HG02973 (cell line): ENCODE measurements around the gene ACSL1.
A peak's percentile ranks its signal among the peaks of the same experiment; 100 is the strongest.
"Not testable (repeated sequence)": the region's sequence is repeated elsewhere in the genome, so short reads cannot be mapped to it uniquely, and the experiment has no call there.

Experiments
- ATAC-seq: cut with Tn5 transposase; IDR thresholded peaks from one replicate; pipeline ENCODE4 v1.9.1; 2021; ENCODE audit warnings: moderate library complexity; ENCODE audit not compliant: unreplicated experiment

Gene ACSL1

DNA sequence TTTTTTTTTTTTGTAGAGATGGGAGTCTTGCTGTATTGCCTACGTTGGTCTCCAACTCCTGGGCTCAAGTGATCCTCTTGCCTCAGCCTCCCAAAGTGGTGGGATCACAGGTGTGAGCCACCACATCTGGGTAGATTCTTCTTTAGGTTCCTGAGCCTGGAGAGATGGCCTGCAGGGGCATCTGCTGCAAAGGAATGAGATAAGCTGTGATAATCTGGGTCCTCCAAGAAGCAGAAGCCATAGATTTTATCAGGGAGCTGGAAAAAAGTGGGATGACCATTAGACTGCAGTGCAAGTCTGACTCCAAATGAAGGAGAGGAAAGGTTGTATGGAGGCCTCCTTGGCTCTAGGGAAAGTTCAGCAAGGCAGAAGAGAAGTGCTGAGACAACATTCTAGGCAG lies 19.0 kb upstream of the ACSL1 start:
- ATAC-seq: no peak

DNA sequence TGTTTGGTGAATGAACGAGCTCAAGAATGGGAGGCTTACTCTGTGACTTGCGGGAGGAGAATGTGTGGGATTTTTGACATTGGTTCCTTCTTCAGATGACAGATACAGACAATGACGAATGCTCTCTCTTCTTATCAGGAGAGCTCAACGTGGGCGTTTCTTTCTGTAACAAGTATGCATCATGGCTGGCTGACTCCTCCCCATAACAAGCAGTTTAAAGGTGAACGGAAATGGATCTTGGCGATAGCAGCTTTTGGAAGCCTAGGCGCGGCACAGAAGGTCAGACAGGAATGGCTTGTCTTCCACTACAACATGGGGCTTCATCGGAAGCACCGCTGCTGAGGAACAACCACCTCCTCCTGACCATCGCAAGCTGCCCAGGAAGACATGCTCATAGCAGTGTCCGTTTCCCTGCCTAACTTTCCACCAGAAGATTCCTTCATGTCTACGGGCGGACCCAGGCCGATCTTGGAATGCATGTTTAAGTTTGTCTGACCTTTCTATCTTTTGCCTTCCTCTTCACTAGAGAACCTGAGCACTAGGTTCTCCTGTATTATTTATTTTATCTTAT lies 18.3 kb upstream of the ACSL1 start:
- no peak for ATAC-seq

DNA sequence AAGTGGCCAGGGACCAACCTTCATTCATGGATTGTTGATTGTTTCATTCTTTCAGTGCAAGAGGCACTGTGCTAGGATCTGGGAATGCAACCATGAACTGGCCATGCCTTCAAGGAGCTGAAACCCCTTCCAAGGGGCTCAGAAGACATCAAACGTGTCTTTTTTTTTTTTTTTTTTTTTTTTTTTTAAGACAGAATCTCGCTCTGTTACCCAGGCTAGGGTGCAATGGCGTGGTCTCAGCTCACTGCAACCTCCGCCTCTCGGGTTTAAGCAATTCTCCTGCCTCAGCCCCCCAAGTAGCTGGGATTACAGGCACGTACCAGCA lies 13.3 kb upstream of the ACSL1 start:
- ATAC-seq: not testable (repeated sequence)

DNA sequence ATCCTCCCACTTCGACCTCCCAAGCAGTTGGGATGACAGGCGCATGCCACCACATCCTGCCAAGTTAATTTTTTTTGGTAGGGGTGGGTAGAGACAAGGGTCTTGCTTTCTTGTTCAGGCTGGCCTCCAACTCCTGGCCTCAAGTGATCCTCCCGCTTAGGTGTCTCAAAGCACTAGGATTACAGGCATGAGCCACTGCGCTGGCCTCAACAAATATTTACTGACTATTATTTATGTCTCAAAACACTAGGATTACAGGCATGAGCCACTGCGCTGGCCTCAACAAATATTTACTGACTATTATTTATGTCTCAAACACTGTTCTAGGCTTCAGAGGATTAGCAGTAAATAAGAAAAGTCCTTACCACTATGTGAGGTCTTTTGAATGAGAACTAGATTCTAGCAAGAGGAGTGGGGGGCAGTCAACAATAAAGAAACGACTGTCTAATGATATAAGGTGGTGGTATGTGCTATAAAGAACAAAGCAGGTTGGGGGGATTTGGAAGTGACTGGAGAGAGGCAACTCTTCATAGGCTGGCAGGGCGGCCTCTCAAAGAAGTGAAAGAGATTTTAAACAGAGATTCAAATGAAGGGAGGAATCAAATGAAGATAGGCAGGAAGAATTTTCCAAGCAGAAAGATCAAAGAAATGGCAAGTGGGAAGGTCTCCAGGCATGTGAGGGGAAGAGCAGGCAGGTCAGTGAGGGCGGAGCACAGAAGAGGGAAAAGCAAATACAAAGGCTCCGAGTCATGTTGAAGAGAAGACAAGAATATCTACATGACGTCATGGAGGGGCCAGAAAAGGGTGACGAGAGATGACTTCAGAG lies 12.7 kb upstream of the ACSL1 start:
- no peak for ATAC-seq

DNA sequence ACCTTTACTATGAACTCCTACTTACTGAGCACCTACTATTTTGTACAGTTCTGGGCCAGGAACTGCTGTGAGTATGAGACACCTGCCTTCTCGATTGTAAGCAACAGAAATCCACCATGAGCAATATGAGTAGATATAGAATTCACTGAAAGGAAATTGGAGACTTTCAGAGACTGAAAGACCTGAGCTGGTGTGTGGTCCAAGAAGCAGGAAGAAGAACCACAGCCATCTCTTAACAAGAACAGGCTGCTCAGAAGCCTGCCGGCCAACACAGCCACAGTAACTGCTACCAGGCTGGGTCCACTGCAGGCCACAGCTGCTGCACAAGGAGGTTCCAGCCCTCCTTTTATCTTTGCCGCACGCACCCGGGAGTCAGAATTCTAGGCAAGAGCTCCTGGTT lies 10.8 kb upstream of the ACSL1 start:
- ATAC-seq: no peak

DNA sequence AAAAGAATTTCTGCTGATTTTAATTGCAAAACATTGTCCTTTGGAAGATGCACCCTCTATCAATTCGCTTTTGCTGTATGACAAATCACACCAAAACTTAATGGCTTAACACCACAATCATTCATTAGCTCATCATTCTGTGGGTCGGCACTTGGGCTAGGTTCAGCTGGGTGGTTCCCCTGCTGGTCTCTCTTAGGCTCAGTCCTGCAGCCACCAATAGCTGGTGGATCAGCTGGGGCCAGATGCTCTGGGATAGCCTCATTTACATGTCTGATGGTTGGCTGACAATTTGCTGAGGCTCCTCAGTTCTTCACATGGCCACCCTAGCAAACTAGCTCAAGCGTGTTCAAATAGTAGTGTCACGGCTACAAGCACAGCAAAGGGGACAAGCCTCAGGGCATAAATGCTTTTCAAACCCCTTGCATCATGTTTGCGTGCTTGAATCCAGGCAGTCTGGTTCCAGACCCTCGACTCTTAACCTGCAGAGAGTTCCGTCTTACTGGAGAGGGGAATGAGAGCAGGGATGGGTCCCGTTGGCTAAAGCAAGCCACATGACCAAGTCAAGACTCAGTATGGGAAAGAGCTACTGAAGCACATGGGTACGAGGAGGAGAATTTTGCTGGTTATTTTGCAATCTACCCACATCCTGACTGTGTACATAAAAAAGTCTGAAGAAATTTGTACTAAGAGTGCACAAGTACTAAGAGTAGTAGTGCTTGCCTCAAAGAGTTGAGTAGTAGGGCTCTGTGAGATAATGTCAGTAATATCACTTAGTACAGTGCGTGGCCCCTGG lies 7.5 kb upstream of the ACSL1 start:
- no peak for ATAC-seq

DNA sequence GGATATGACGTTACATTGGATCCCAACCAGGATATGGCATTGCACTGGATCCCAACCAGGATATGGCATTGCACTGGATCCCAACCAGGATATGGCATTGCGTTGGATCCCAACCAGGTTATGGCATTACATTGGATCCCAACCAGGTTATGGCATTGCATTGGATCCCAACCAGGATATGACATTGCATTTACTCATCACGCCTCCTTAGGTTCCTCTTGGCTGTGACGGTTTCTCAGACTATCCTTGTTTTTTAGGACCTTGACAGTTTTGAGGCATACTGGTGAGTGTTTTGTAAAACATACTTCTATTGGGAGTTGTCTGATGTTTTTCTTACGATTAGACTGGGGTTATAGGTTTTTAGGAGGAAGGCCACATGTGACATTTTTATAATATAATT lies 5.4 kb upstream of the ACSL1 start:
- no peak for ATAC-seq

DNA sequence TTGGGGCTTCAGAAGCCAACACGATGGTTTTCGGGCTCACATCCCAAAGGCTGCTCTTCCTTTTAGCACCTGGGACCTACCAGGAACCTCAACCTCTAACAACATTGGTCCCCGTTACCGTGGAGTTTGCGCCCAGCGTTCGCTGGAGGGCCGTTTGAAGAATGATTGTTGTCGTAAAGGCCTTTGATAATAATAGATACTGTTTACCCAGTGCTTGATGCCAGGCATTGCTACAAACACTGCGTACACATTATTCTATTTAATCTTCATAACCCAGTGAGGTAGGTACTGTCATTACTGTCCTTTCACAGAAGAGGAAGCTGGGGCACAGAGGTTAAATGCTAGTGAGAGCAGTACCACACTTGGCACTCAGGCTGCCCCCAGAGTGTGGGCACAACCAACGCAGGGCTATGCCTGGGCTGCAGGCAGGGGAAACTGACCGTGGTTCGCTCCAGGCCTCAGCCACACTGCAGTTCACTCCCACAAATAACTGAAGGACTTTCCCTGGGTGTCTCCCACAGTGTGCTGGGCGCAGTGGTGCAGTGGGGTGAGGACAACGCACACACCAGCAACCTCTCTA lies 1.0 kb upstream of the ACSL1 start:
- ATAC-seq: peak; percentile 3

DNA sequence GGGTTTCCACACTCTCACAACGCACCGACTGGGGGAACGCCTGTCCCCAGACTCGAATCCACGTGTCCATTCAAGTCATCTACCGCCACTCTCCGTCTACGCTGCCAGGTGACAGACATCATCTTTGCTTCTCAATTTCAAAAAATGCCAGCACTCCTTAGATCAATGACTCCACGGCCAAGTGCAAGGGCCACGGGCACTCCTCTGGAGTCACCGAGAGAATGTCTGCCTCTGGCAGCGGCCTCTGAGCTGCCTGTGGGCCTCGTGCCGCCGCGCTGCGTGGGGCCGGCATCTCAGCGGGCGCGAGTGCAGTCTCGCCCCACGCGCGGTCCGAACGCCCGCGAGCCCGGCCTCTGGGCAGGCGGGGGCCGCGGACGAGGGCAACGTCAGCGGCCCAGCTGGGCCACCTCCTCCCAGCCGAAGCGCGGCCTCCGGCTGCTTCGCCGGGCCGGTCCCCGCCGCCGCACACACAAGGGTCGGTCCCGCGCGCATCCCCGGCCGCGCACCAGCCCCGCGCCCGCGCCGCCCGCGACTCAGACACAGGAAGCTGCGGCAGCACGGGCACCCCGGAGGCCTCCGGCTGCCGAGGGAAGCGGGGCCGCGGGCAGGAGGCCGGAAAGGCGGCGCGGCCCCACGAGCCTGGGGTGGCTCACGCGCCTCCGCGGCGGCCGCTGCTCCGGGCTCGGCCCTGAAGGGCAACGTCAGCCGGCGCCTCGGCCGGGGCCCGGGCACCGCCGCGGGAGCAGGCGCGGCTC lies 450 bp downstream of the ACSL1 start:
- peak; percentile 25 for ATAC-seq

DNA sequence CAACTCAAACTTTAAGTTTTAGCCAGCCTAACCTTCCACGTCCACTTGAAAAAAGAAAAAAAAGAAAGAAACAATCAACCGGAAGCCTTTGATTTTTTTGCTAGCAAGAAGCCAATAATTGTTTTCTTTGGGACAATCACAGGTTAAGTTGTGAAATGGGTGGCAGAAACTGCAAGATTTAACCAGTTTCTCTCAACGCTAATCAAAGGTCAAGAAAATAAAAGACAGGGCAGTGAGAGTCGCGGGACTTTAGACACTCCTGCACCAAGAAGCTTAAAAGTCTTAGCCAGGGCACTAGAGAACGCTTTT lies 1.0 kb downstream of the ACSL1 start:
- no peak for ATAC-seq

DNA sequence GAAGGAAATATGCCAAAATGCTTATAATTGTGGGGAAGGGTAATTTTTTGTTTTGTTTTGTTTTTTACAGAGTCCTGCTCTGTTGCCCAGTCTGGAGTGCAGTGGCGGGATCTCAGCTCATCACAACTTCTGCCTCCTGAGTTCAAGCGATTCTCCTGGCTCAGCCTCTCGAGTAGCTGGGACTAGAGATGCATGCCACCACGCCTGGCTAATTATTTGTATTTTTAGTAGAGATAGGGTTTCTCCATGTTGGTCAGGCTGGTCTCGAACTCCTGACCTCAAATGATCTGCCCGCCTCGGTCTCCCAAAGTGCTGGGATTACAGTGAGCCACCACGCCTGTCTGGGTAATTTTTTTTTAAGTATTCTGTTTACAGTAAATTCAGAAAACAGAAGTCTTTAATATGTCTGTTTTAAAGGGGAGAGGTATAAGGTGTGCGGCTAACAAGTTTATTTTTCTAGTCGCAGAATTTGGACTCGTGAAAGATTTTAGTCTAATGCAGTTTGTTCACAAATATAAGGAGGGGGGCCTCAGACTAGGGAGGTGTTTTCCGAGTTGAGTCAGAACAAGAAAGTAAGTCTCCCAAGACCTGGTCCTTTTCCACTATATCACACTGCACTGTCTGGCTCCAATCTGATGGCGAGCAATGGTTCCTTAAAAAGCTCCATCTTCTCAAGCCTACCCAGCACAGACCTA lies 1.5 kb downstream of the ACSL1 start:
- ATAC-seq: peak; percentile 16

DNA sequence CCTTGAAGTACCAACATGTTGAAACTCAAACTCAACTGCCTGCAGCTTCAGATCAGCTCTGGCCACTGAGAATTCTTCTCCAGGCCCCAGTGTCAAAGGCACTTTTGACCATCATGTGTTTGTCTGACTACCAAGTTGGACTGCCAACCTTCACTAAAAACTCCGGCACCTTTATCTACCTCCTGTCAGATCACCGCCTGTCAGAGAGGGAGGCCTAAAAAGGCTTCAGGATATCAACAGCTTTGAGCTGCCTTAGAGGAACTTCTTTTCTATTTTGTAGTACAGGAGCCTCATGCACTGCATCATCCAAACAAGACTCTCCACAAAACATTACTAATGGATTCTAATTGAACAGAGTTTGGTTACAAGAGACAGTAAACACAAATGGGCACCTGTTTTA lies 2.8 kb downstream of the ACSL1 start:
- no peak for ATAC-seq

DNA sequence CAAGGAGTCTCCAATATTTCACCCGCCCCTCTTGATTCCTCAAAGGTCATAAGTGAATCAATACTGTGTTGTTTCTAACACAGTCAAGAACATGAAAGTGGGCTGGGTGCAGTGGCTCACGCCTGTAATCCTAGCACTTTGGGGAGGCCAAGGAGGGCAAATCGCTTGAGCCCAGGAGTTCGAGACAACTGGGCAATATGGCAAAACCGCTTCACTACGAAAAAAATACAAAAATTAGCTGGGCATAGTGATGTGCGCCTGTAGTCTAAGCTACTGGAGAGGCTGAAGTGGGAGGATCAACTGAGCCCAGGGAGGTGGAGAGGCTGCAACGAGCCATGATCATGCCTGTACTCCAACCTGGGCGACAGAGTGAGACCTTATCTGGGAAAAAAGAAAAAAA lies 3.4 kb downstream of the ACSL1 start:
- no peak for ATAC-seq

DNA sequence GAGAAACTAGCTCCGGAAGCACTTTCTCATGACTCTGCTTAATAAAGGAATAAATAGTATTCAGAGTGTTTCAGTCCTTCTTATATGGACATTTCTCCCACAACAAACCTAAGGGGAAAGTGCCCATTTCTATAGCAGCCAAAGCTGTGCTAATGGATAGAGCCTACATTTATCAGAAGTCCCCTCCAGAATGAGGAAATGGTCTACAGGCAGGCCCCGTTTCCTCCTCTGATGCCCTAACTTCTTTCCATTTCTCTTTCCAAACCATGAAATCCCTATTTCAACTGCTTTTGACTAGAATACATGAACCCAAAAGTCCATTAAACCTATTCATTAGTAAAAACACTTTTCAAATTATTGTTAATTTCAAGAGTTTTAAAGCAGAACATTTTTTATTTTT lies 4.5 kb downstream of the ACSL1 start:
- no peak for ATAC-seq

DNA sequence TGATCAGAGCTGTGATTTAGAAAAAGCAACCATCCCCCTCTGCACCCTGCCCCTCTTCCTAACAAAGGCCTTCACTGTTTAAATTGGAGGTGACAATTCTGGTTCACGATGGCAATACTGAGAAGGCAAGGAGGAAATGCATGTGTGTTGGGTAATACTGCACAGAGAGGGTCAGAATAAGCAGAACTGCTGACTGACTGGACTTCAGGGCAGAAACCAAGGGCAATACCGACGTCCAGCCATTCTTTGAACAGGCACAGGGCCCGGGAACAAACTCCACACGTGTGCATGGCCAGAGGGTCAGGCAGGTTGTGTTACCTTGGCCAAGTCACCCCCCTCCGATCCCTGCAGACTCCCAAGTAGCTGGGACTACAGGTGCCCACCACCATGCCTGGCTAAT lies 6.0 kb downstream of the ACSL1 start:
- ATAC-seq: no peak

DNA sequence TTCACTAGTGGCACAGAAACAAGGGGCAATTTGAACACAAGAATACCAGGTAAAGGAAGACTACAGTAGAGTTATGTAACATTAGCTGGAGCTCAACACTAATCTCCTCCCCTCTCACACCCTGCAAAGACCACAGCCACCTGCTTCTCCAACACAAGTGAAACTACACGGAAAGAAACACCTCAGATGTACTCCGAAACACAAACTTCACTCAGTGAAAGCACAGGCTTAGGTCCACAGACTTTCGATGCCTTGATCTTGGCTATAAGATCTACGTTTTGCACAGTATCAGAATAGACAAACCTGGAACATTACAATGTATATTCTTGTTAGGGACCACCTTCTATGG lies 7.6 kb downstream of the ACSL1 start:
- ATAC-seq: peak; percentile 44

DNA sequence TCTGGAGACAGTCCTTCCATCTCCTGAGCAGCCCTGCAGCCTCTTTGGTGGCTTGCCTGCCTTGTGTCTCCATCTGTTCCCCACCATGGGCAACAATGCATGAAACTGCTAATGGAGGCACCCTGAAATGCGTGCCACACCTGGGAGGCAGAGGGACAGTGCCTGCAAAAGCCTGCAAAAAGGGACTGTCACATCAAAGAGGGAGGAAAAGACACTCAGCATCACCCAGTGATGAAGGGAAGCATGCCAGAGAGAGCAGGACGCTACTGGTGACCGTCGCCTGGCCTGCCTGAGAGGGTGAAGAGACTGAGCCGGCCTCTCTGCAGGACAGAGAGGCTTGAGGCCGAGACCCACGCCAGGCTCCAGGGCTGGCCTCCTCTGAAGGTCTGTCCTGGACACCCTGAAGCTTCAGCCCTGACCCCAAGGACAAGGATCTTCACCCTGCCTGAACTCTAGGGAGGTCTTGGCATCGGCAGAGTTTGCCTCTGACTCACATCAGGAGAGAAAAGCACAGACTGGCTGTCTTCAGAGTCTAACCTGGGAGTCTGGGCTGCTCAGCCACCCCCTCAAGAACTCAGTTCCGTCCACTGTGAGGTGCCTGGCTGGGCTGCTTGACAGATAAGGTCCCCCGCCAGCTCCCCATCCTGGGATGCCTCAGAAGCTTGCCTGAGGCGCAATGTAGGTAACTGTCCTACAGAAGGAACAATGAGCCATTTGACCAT lies 8.1 kb downstream of the ACSL1 start:
- ATAC-seq: peak; percentile 7

DNA sequence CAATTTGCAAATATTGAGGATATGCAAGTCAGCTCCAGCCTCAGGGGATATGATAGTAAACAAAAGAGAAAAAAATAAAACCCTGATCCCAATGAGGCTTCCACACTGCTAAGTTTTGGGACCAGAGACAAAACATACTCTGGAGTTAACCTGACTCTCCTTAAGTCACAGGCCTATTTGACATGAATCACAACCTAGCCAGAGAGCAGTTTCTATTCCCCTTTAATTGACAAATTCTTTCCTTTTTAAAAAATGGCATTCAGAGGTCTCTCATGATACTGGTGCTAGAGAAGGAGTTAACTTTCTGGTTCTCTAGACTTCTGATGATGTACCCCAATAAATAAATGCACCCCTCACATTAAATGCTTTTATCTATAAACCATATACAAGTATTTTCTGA lies 8.8 kb downstream of the ACSL1 start:
- no peak for ATAC-seq

DNA sequence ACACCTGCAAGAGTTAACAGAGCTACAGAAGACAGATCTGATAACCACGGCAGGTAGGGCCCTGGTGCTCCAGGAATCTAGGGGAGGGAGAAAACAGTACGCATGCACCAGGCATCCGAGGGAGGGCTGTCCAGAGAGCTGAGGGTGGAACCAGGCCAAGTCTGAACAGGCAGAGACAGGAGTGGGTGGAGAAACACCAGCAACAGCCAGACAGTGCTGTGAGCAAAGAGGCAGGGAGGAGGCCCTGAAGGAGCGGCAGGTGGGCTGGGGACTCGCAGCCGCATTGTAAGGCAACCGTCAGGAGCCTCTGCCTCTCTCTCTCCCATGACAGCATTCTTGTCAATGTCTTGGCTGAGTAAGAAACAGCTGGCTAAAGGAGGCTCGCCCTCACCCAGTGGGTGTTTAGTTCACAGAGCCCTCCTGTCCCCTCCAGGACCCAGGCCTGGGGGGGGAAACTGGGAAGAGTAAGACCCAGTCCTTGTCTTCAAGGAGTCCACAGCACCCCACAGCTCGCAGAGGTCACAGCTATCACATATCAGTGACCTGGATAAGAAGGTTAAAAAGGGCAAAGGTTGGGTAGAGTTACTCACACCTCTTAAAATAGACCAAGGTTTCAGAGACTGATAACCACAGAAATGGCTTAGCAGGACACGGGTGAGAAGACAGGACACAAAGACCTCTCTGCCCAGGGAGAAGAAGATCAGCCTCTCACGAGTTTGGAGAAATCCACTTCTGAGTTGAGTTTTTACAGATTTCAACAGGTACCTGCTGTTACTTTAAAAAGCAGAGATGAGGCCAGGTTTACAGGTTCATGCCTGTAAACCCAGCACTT lies 10.5 kb downstream of the ACSL1 start:
- peak; percentile 69 for ATAC-seq
